BLaER1 (cell line): ENCODE results near the gene HNRNPAB.
"Not testable (repeated sequence)": the region's sequence is repeated elsewhere in the genome, so short reads cannot be mapped to it uniquely, and the experiment has no call there.

Source experiments
- H3K27ac ChIP-seq: shearing (Covaris generic); formaldehyde crosslinking; 2 replicates; pipeline ENCODE4 v1.8.1; 2022
- H3K27me3 ChIP-seq: shearing (Covaris generic); formaldehyde crosslinking; 2 replicates; pipeline ENCODE4 v1.8.1; 2022
- H3K36me3 ChIP-seq: shearing (Covaris generic); formaldehyde crosslinking; 2 replicates; pipeline ENCODE4 v1.8.1; 2022
- H3K4me1 ChIP-seq: shearing (Covaris generic); formaldehyde crosslinking; 2 replicates; pipeline ENCODE4 v1.8.1; 2022
- H3K4me2 ChIP-seq: shearing (Covaris generic); formaldehyde crosslinking; 2 replicates; pipeline ENCODE4 v1.8.1; 2022
- H3K4me3 ChIP-seq: shearing (Covaris generic); formaldehyde crosslinking; 2 replicates; pipeline ENCODE4 v1.8.1; 2022
- H3K9ac ChIP-seq: shearing (Covaris generic); formaldehyde crosslinking; 2 replicates; pipeline ENCODE4 v1.8.1; 2022
- H3K9me3 ChIP-seq: shearing (Covaris generic); formaldehyde crosslinking; 2 replicates; pipeline ENCODE4 v1.8.1; 2022
- H4K20me1 ChIP-seq: shearing (Covaris generic); formaldehyde crosslinking; 2 replicates; pipeline ENCODE4 v1.8.1; 2022
- Cebpa-rat ChIP-seq: shearing (Covaris generic); IDR thresholded peaks from 2 replicates; pipeline ENCODE4 v1.8.1; 2022

HNRNPAB gene

DNA sequence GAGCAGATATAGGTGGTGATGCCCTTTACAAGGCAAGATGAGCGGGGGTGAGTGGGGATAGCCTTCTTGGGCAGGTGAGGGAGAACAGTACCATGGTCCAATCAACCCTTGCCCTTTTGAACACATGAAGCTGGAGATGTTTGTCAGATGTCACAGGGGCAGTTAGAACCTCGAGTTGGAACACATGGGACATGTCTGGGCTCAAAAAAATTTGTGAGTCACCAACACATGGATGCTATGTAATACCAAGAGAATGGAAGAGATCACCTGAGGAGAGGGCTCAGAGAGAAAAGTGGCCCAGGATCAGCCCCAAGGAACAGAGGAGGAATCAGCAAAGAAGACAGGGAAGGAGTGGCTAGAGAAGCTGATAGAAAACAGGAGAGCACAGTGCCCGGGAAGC, 23.6 kb downstream of the HNRNPAB start:
- Histone ChIP-seq H4K20me1 (peaks cover 82% of the 10 kb centered on the region), H3K9me3 (no peaks in the 10 kb centered on the region), H3K9ac (no peak overlapping the region), H3K27me3 (no peaks in the 10 kb centered on the region), H3K4me2 (no peak overlapping the region), H3K36me3 (peaks cover 84% of the 10 kb centered on the region), H3K4me1 (peaks cover 24% of the 10 kb centered on the region), H3K27ac (no peak overlapping the region), H3K4me3 (no peak overlapping the region)
- TF ChIP-seq Cebpa-rat, result no peak

DNA sequence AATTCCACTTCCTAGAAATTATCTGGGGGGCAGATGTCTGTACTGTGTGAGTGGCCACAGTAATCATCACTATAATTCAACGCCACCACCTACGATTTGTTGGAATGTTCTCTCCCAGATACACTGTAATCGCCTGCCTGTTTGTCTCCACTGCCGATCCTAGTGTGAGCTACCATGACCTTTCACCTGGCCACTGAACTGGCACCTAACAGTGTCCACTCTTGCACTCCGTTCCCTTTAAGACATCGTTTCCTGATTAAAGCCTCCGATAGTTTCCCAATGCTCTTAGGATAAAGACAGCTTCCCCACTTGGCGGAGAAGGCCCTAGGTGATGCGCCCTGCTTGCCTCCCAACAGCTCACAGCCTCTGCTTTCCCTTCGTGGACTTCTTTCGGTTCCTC, 24.3 kb downstream of the HNRNPAB start:
- H4K20me1 ChIP-seq, result peaks cover 75% of the 10 kb centered on the region
- no peak overlapping the region for H3K9ac ChIP-seq

DNA sequence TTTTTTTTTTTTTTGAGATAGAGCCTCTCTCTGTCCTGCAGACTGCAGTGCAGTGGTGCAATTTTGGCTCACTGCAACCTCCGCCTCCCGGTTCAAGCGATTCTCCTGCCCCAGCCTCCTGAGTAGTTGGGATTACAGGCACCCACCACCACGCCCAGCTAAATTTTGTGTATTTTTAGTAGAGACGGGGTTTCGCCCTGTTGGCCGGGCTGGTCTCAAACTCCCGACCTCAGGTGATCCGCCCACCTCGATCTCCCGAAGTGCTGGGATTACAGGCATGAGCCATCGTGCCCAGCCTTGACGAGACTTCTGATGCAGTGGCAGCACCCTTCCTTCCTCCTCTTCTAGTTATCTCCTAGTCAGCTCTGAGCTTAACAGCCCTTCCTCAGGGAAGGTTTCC, 24.8 kb downstream of the HNRNPAB start:
- H3K4me2 ChIP-seq, H3K9ac ChIP-seq, H3K27ac ChIP-seq, H3K27me3 ChIP-seq, H3K4me3 ChIP-seq, H3K9me3 ChIP-seq: not testable (repeated sequence)
- peaks cover 31% of the 10 kb centered on the region for H3K4me1 ChIP-seq
- H4K20me1 ChIP-seq, result peaks cover 70% of the 10 kb centered on the region
- H3K36me3 ChIP-seq, result peaks cover 72% of the 10 kb centered on the region

More for the DNA sequence above, 24.3 kb downstream of the HNRNPAB start:
- Histone ChIP-seq H3K27me3 (no peaks in the 10 kb centered on the region), H3K27ac (no peak overlapping the region), H3K4me2 (no peak overlapping the region), H3K4me1 (peaks cover 29% of the 10 kb centered on the region), H3K9me3 (no peaks in the 10 kb centered on the region), H3K4me3 (no peak overlapping the region), H3K36me3 (peaks cover 77% of the 10 kb centered on the region)
- no peak for TF ChIP-seq Cebpa-rat

DNA sequence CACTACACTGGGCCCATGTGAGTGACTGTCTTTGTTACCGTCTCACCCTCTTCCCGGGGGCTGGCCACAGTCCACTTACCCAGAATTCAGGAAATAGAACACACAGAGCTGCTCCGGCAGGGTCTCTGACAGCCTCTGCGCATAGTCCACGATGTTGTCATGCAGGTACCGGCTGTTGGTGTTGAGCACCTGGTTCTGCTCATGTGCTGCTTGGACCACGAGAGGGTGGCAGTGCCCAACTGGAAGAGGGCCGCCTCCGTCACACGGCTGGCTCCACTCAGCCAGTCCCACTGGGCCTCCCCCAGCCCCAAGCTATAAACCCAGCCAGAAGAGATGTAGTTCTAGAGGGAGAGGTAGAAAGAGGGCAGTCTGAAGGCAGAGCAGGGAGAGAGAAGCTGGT, 25.5 kb downstream of the HNRNPAB start:
- Histone ChIP-seq H3K4me2 (no peak overlapping the region), H3K9me3 (no peaks in the 10 kb centered on the region)

DNA sequence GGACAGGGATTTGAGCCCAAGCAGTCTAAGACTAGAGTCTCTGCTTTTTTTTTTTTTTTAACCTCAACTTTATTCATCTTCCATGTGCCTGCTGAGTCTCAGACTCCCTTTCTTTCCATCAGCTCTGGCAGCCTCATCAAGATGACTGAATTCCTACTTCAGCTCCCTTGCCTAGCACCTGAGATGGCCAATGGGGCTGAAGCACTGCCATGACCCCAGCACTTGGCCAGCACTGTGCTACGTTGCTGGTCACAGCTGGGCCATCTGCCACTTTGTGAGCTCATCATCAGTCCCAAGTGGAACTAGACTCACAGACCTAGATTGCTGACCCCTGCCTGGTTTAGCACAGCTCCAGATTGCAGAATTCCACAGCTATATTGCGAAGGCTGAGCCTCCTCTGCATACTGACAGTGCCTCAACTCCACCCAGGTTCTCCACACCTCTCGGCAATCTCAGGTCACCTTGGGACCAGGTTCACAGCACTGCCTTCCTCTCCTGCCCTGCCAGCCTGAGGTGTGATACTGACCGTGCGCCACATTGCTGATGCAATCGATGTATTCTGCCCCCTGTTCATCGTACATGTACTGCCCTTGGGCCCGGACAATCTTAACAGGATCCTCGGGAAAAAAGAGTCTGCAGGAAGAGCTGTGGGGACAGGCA, 26.7 kb downstream of the HNRNPAB start:
- H3K36me3 ChIP-seq, result peaks cover 53% of the 10 kb centered on the region
- no peaks in the 10 kb centered on the region for H3K27me3 ChIP-seq
- H3K4me2 ChIP-seq, result peak overlapping the region; percentile 99
- H3K9me3 ChIP-seq, result no peaks in the 10 kb centered on the region
- no peak for TF ChIP-seq Cebpa-rat
- peak overlapping the region; percentile 94 for H3K4me3 ChIP-seq
- H3K9ac ChIP-seq, result peak overlapping the region; percentile 93
- peaks cover 53% of the 10 kb centered on the region for H4K20me1 ChIP-seq
- peak overlapping the region; percentile 95 for H3K27ac ChIP-seq
- H3K4me1 ChIP-seq, result peaks cover 46% of the 10 kb centered on the region

More for the DNA sequence above, 25.5 kb downstream of the HNRNPAB start:
- no peak for TF ChIP-seq Cebpa-rat
- H3K4me3 ChIP-seq, result no peak overlapping the region
- peaks cover 63% of the 10 kb centered on the region for H4K20me1 ChIP-seq
- H3K36me3 ChIP-seq, result peaks cover 64% of the 10 kb centered on the region
- H3K27ac ChIP-seq, result no peak overlapping the region
- H3K4me1 ChIP-seq, result peaks cover 39% of the 10 kb centered on the region
- H3K9ac ChIP-seq, result no peak overlapping the region
- H3K27me3 ChIP-seq, result no peaks in the 10 kb centered on the region

DNA sequence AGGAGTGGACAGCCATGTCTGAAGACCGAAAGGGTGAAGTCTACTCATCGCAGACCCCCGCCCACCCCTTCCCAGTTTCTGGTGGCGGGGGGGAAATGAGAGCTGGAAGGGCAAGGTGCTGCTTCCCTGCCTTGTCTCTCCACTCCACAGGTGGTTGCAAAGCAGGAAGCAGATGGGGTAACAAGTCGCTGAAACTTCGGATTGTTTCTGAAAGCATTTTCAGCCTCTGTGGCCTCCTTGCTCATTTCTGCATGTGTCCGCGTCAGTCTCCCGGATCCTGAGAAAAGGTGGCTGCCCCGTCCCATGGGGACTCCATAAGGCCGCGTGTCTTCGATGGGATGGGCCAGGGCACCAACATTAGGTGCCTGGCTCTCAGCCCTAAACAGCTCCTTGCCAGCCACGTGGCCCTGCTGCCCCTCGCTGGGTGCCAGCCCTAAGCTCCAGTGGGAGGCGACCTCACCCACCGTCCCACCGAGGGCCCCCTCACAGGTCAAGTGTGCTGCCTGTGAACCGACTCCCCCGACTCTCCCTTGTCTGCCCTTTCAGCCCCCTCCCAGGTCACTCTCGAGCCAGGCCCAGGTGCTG, 27.3 kb downstream of the HNRNPAB start:
- Histone ChIP-seq H3K27me3 (no peaks in the 10 kb centered on the region), H3K36me3 (peaks cover 47% of the 10 kb centered on the region), H3K4me1 (peaks cover 52% of the 10 kb centered on the region), H3K4me2 (peak overlapping the region; percentile 99), H4K20me1 (peaks cover 53% of the 10 kb centered on the region), H3K9me3 (no peaks in the 10 kb centered on the region), H3K9ac (peak overlapping the region; percentile 93), H3K4me3 (peak overlapping the region; percentile 94), H3K27ac (peak overlapping the region; percentile 95)
- no peak for TF ChIP-seq Cebpa-rat

DNA sequence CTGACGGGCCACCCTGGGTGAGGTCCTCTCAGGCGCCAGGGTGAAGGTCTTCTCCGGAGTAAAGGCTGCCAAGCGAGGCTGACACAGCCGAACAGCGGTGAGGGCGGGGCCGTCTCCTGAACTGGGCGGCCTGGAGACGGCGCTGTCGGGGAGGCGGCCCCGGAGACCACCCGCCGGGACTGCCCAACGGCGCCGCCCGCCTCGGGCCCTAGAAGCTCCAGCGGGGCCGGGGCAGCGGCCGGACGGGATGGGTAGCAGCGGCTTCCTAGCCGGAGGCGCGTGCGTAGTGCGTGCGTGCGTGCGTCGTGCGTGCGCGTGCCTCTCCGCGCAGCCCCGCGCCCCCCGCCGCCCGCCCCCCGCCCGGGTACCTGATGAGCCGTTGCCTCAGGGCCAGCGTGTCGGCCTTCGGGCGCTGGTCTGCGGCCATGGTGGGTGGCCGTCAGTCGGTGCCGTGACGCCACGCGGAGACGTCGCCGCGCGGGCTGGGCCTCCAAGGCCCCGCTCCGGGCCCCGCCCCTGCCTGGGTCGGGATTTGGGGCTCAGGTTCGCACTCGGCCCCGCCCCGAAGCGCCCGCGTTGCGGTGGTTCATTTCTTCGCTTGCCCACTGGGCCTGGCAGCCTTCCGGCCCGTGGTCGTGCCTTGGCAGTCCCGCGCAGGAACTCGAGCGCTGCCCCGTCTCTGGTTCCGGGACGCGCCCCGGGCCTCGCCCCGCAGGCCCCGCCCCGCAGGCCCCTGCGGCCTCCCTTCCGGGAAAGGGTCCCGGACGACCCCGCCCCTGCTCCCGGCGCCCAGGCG, 28.0 kb downstream of the HNRNPAB start, which contains the start of gene PHYKPL:
TSS of gene PHYKPL (minus strand) at position 679 of the 796 bp plus-strand sequence. CDS start at position 427, 252 bp downstream.
- Histone ChIP-seq H3K27me3 (no peaks in the 10 kb centered on the region), H3K9ac (peak within 1 kb of the TSS; percentile 93), H3K4me2 (peak within 1 kb of the TSS; percentile 99), H3K36me3 (peaks cover 40% of the 10 kb centered on the region), H3K9me3 (no peaks in the 10 kb centered on the region), H3K4me1 (peaks cover 59% of the 10 kb centered on the region), H3K27ac (peak within 1 kb of the TSS; percentile 95), H4K20me1 (peaks cover 48% of the 10 kb centered on the region), H3K4me3 (peak within 1 kb of the TSS; percentile 94)
- no peak for TF ChIP-seq Cebpa-rat

DNA sequence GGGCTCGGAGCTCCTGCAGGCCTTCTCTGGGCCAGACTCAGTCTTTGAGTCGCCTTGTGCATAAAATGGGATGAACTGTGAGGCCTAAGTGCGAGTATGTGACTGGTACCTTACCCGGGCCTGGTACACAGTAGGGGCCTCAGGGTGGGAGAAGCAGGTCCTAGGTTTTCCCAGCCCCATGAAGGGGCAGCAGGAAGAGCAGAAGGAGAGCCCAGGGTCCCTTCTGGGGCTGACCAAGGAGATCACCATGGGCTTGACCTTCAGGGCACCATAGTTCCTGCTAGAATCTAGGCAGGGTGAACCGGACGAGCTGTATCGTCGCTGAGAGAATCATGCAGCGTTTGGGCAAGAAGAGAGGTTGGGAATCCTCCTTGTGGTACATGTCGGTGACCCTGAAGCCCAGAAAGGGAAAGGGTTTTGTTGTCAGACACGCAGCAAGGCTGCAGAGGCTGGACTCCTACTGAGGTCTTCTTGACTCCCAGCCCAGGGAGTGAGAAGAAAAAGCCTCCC, 28.6 kb downstream of the HNRNPAB start:
- H3K4me2 ChIP-seq, result peak overlapping the region; percentile 99
- H3K27me3 ChIP-seq, result no peaks in the 10 kb centered on the region
- H3K9me3 ChIP-seq, result no peaks in the 10 kb centered on the region
- peaks cover 42% of the 10 kb centered on the region for H4K20me1 ChIP-seq
- H3K4me1 ChIP-seq, result peaks cover 66% of the 10 kb centered on the region
- H3K9ac ChIP-seq, result peak overlapping the region; percentile 93
- TF ChIP-seq Cebpa-rat, result no peak
- H3K4me3 ChIP-seq, result peak overlapping the region; percentile 94
- peak overlapping the region; percentile 95 for H3K27ac ChIP-seq
- H3K36me3 ChIP-seq, result peaks cover 33% of the 10 kb centered on the region

DNA sequence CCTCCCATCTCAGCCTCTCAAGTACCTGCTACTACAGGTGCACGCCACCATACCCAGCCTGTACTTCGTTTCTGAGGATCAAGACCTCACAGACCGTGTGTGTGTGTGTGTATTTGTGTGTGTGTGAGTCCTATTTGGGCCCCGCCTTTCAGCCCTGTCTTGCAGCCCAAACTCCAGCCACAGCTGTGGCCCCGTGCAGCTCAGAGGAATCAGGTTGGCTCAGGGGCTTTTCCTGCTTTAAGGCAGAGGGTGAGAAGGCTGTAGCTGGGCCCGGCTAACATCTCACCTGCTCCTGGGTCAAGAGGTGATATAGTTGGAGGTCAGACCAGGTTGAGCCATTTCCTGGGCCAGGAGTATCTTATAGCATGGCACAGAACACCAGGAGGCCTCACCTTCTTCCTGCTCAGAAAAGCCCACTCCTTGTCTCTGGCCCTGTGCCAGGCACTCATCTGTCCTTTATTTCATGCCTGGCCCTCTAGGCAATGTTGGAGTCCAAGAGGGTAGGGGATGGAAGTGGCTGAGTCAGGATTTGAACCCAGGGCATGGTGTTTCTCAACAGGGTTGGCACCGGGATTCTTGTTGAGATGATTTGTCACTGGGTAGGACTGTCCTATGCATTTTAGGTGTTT, 29.9 kb downstream of the HNRNPAB start:
- H3K4me1 ChIP-seq, result peaks cover 78% of the 10 kb centered on the region
- TF ChIP-seq Cebpa-rat, result no peak
- H3K27me3 ChIP-seq, result no peaks in the 10 kb centered on the region

More for the DNA sequence above, 29.9 kb downstream of the HNRNPAB start:
- Histone ChIP-seq H3K9ac (peak overlapping the region; percentile 58), H4K20me1 (peaks cover 29% of the 10 kb centered on the region), H3K9me3 (no peaks in the 10 kb centered on the region), H3K27ac (no peak overlapping the region), H3K36me3 (peaks cover 21% of the 10 kb centered on the region), H3K4me2 (peak overlapping the region; percentile 56), H3K4me3 (no peak overlapping the region)
